HEK293 (cell line): Measurements from ENCODE around the gene TDRD9.

ENCODE experiments used
- GLIS2 ChIP-seq: fragments of 450-650 bp; formaldehyde crosslinking; IDR thresholded peaks from 2 replicates; pipeline ENCODE4 v1.5.1; 2016; ENCODE audit warnings: missing biosample characterization, missing genetic modification characterization
- SP2 ChIP-seq: fragments of 450-650 bp; formaldehyde crosslinking; IDR thresholded peaks from 2 replicates; pipeline ENCODE4 v1.5.1; 2016; ENCODE audit warnings: missing biosample characterization, missing genetic modification characterization
- YY1 ChIP-seq: fragments of 450-650 bp; formaldehyde crosslinking; IDR thresholded peaks from 2 replicates; pipeline ENCODE4 v1.5.1; 2018; ENCODE audit warnings: missing biosample characterization, missing genetic modification characterization
- ZFP41 ChIP-seq: fragments of 450-650 bp; formaldehyde crosslinking; IDR thresholded peaks from 2 replicates; pipeline ENCODE4 v1.5.1; 2016; ENCODE audit warnings: missing biosample characterization, missing genetic modification characterization, borderline replicate concordance
- ZNF24 ChIP-seq: fragments of 450-650 bp; formaldehyde crosslinking; IDR thresholded peaks from 2 replicates; pipeline ENCODE4 v1.5.1; 2016; ENCODE audit warnings: missing biosample characterization, missing genetic modification characterization
- ZNF433 ChIP-seq: fragments of 450-650 bp; formaldehyde crosslinking; IDR thresholded peaks from 2 replicates; pipeline ENCODE4 v1.5.1; 2016; ENCODE audit warnings: missing biosample characterization, missing genetic modification characterization, low read depth
- ZNF48 ChIP-seq: fragments of 450-650 bp; formaldehyde crosslinking; IDR thresholded peaks from 2 replicates; pipeline ENCODE4 v1.5.1; 2016; ENCODE audit warnings: missing biosample characterization, missing genetic modification characterization
- ZNF624 ChIP-seq: fragments of 450-650 bp; formaldehyde crosslinking; IDR thresholded peaks from 2 replicates; pipeline ENCODE4 v1.5.1; 2017; ENCODE audit warnings: missing biosample characterization, missing genetic modification characterization
- ZNF645 ChIP-seq: fragments of 450-650 bp; formaldehyde crosslinking; IDR thresholded peaks from 2 replicates; pipeline ENCODE4; 2016; ENCODE audit warnings: missing biosample characterization, missing genetic modification characterization
- ZNF76 ChIP-seq: fragments of 450-650 bp; formaldehyde crosslinking; IDR thresholded peaks from 2 replicates; pipeline ENCODE4; 2016; ENCODE audit warnings: low read depth, missing biosample characterization, missing genetic modification characterization, borderline replicate concordance
- ZNF768 ChIP-seq: fragments of 450-650 bp; formaldehyde crosslinking; IDR thresholded peaks from 2 replicates; pipeline ENCODE4 v1.5.1; 2018; ENCODE audit warnings: missing biosample characterization, mild to moderate bottlenecking, missing genetic modification characterization
- TF ChIP-seq, protein P1 (sequence below): fragments of 450-650 bp; formaldehyde crosslinking; IDR thresholded peaks from 2 replicates; pipeline ENCODE4 v1.5.1; 2016; ENCODE audit warnings: missing biosample characterization, missing genetic modification characterization

- TF ChIP-seq, protein P1, sequence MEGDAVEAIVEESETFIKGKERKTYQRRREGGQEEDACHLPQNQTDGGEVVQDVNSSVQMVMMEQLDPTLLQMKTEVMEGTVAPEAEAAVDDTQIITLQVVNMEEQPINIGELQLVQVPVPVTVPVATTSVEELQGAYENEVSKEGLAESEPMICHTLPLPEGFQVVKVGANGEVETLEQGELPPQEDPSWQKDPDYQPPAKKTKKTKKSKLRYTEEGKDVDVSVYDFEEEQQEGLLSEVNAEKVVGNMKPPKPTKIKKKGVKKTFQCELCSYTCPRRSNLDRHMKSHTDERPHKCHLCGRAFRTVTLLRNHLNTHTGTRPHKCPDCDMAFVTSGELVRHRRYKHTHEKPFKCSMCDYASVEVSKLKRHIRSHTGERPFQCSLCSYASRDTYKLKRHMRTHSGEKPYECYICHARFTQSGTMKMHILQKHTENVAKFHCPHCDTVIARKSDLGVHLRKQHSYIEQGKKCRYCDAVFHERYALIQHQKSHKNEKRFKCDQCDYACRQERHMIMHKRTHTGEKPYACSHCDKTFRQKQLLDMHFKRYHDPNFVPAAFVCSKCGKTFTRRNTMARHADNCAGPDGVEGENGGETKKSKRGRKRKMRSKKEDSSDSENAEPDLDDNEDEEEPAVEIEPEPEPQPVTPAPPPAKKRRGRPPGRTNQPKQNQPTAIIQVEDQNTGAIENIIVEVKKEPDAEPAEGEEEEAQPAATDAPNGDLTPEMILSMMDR (tag by site-specific recombination) = no peak
- no peak for TF ChIP-seq YY1 (tag by site-specific recombination)
- TF ChIP-seq GLIS2 (tag by site-specific recombination) = no peak
- TF ChIP-seq ZNF433 (tag by site-specific recombination) = no peak
- TF ChIP-seq ZNF624 (tag by site-specific recombination) = no peak
- no peak for TF ChIP-seq ZNF76 (tag by site-specific recombination)
- no peak for TF ChIP-seq SP2 (tag by site-specific recombination)
- no peak for TF ChIP-seq ZNF24
- TF ChIP-seq ZFP41 (tag by site-specific recombination) = no peak
- no peak for TF ChIP-seq ZNF768 (tag by site-specific recombination)
- TF ChIP-seq ZNF48 (tag by site-specific recombination) = no peak
- TF ChIP-seq ZNF645 = no peak
Observed at GRCh38 chr14:103935102-103935501, 6.8 kb downstream of the TDRD9 start.
